ENCODE measurements around the gene GALNT6. TPM values are rescaled to one million over a fixed set of nuclear protein-coding genes. Genes with fewer than 3 reads are reported as not detected.
"Not testable (repeated sequence)": the region's sequence is repeated elsewhere in the genome, so short reads cannot be mapped to it uniquely, and the experiment has no call there.

The GALNT6 gene
- total RNA-seq, 1 donor from 2014 or later, result 6.3 TPM

DNA sequence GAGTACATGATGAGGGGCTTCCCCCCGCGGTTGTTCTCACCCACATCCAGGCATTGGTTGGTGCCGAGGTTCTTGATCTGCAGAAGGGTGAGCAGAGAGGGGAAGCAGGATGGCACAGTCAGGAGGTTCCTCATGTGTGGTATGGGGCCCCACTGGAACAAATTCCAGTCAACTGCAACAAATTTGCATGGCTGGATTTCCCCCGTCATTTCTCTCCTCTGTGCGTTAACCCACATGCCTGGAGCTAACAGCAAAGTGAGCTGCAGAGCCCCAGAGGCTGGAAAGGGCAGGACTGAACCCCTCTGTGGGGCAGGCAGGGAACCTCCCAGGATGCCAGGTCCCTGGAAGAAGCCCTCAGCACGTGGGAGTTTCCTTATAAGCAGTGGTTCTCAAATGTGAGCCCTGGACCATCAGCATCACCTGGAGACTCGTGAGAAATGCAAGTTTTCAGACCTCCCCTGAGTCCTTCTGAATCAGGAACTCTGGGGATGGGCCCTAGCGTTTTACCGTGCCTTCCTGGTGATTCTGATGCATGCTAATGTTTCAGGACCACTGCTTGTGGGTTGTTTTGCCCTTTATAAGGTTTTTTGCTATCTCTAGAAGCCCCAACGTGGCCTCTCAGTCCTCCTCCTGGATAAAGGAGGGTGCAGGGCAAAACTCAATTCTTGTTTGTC is 33.7 kb downstream of the GALNT6 start:
- DNase-seq (ENCODE audit: low spot score), result no peak

DNA sequence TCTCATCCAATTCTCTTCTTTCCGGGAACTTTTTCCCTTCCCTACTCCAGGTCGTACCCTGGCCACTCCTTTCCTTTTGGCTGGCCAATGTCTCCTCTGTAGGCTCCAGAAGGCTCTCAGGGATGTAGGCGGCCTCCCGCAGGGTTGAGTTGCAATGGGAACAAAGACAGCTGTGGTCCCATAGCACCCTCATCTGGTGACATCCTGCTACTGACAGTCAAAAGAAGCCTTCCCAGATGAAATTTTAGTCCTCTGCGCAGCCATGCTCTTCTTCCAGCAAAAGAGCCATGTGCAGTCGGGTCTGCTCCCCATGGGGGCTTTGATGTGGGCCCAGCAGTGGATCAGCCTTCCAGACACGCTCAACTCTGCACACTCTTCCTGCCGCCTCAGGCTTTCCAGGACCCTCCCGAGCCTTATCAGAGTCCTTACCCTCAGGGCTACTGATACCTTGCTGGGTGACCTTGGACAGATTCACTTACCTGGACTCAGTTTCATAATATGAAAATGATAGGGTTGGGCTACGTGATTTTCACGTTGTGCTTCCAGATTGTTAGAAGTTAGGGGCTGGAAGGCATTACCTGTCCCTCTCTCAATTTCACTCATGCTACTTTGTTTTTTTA is 39.2 kb downstream of the GALNT6 start:
- peak; percentile 17 for DNase-seq (ENCODE audit: low spot score)

DNA sequence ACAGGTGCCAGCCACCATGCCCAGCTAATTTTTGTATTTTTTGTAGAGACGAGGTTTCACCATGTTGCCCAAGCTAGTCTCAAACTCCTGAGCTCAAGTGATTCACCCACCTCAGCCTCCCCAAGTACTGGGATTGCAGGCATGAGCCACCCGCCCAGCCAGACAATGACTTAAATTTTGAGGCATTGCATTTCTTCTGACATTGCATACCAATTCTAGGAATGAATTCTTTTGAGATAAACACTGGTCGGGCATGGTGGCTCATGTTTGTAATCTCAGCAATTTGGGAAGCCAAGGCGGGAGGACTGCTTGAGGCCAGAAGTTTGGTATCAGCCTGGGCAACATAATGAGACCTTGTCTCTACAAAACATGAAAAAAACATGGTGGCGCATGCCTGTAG is 42.2 kb downstream of the GALNT6 start:
- no peak for DNase-seq (ENCODE audit: low spot score)

DNA sequence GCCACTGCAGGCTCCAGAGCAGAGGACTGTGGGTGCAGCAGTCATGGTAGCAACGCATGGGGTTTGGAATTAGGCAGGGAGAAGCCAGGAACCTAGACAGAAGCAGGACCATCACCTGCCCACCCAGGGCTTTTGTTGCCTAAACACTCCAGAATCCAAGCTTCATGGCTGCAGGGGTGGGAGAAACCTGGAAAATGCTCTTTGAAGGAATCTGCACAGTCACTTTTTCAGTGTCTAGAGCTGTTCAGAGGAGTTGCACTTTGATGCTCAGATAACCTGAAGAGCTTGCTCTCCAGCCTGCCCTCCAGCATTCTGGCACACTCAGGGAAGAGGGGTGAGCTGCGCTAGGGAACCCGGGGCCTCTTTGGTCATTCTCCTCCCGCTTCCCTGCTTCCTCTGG is 43.1 kb downstream of the GALNT6 start:
- DNase-seq (ENCODE audit: low spot score), result no peak

DNA sequence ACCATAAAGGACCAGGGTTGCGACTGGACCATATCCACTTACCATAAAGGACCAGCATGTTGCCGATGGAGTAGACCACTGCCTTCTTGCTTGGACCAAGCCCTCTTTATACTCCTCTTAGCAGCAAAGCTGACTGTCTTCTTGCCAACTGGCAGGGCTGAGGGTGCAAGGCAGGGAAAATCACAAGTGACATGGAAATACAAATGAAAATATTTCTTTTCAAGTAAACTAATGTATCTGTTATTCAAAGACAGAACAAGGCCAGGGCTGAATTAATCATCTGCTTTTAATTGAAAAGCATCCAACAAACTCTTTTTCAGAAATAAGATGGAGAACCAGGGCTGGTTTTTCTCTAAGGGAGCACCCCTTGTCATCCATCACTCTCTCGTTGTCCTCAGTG is 44.6 kb downstream of the GALNT6 start, which contains the start of gene CELA1:
TSS of gene CELA1 (minus strand) at position 99 of the 400 bp plus-strand sequence. CDS start at position 58, 41 bp downstream.
- DNase-seq (ENCODE audit: low spot score), result no peak

DNA sequence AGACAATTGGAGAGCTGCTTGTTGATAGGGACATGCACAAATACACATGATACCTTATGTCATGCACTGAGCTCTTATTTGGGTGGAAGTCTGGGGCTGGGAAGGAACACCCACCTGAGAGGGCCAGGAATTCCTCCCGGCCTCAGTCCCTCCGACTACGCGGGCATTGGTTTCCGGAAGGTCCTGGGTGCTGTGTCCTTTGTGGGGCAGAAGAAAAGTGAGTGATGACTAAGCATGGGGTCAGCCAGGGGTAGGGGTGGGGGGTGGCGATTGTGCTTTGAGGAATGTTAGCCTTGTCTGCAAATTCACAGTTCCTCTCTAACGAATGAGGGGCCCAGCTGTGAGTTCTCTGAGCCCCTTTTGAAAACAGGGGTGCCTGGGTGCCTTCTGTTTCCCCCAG is 45.5 kb downstream of the GALNT6 start:
- no peak for DNase-seq (ENCODE audit: low spot score)

DNA sequence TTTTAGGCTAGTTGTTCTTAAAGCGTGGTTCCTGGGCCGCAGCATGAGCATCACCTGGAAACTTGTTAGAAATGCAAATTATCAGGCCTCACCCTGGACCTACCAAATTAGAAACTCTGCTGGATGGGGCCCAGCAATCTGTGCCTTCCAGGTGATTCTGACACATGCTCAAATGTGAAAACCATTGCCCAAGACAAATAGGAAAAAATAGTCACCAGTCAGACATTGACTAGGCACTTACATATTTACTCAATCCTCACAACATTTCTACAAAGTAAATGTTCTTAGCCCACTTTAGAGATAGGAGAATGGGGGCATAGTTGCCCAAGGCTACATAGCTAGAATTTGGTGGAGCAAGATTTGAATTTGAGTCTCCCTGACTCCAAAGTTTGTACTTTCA is 48.0 kb downstream of the GALNT6 start:
- DNase-seq (ENCODE audit: low spot score), result no peak

DNA sequence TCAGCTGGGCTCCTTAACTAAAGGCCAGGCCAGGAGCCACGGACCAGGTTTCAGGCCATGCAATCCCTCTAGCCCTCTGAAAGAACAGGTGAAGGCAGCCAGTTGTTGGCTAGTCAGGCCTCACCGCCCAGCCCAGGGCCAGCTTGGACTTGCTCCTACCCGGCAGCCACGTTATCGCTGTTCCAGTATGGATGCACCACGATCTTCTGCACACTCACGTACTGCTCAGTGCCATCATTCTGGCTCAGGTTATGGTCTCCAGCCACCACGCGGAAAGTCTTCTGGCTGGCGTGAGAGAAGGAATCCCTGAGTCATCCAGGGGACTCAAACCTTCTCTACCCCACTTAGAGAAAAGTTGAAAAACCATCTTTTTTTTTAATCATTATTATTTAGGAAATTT is 48.8 kb downstream of the GALNT6 start:
- no peak for DNase-seq (ENCODE audit: low spot score)

DNA sequence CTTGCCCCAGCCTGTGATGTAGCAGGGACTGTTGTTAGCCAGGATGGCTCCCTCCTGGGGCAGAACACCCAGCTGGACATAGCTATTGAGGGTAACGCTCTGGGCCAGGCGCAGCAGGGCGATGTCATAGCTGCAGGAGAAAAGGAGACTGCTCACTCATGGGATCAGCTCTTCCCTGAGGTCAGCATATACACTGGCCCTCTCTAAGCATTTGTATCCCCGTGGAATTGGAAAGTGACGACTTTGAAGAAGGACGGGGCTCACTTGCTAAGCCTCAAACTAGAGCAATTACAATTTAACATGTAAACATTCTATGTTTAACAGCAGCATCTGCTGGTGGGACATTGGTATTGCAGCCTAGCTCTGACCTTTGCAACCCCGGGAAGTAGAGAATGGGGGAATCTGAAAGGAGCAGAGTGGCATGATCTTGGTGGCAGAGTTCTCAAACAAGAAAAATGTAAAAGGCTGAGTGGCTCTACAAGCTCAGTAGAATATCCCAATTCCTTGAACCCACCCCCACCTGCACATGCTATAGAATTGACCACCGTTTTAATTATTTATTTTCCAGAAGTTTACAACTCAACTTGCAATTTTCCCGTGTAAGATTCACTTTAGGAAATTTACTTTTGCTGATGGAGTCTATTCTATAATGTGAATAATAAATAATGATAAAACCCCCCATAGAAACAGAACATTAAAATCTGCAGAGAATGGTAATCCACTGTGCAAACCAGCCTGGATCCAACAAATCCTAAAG is 49.8 kb downstream of the GALNT6 start:
- peak; percentile 78 for DNase-seq (ENCODE audit: low spot score)

DNA sequence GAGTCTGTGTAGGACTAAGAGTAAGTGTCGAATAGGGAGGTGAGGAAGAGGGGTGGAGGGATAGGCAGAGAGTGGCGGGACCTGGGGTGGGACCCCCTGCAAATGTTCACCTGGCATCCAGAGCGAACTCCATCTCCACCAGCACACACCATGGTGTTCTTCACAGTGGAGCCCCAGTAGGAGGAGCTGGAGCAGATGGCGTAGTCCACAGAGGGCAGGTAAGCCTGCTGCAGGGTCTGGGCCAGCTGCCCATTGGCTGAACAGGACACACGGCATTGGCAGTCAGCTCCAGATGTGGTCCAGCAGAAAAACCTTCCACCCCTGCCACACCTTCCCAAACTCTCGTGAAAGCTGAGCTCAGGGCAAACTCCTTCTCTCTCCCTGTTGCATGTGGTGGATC is 51.5 kb downstream of the GALNT6 start:
- no peak for DNase-seq (ENCODE audit: low spot score)

DNA sequence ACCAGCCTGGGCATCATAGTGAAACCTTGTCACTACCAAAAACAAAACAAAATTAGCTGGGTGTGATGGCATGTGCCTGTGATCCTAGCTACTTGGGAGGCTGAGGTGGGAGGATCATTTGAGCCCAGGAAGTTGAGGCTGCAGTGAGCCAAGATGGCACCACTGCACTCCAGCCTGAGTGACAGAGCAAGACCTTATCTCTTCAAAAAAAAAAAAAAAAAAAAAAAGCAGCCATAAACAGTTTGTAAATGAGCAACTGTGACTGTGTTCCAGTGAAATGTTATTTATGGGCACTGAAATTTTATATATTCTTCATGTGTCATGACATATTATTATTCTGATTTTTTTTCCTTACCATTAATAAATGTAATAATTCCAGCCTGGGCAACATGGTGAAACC is 53.9 kb downstream of the GALNT6 start:
- DNase-seq (ENCODE audit: low spot score), result not testable (repeated sequence)

DNA sequence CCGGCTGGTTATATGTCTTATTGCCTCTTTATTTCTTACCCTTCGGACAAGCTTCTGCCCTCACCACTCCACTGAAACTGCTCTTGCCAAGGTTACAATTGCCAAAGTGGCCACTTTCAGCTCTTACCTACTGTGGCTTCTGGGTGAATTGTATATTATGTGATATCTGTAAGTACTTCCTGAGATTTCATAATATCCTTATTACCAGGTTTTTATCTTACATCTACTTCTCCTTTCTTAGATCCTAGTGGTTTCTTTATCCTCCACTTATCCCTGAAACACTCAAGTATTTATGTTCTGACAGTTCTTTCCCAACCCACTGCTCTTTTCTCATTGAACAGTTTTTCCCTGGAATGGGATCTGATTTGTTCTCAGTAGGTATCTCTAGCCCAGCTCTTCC is 55.3 kb downstream of the GALNT6 start:
- DNase-seq (ENCODE audit: low spot score), result no peak

DNA sequence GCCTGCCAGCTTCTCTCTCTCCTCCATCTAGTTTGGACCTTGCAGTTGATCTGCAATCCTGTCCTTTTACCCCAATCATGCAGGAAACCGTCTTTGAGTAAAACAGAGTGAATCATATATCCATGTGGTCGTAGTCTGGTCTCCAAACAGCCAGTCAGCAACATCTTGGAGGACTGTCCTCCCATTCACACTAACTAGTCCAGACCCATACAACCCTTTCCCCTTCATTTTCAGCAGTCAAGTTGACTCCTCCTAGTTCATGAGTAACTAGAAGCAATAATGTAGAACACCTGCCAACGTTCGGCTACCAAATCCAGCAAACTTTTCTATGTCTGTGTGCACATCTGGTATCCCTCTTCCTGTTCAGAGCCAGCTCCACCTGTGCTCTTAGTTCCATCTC is 56.4 kb downstream of the GALNT6 start:
- no peak for DNase-seq (ENCODE audit: low spot score)

DNA sequence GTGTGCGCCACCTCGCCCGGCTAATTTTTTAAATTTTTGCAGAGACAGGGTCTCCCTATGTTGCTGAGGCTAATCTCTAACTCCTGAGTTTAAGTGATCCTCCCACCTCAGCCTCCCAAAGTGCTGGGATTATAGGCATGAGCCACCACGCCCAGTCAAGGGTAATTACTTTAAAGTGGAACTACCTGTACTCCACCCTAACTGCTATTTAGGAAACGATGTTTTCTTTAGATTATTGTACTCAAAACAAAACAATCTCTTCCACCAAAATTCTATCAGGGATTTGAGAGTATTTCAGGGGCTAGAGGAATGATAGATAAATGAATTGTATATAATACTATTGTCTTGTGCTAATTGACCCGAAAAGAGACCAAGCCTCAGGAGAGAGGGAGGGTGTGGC is 57.7 kb downstream of the GALNT6 start:
- DNase-seq (ENCODE audit: low spot score), result no peak

DNA sequence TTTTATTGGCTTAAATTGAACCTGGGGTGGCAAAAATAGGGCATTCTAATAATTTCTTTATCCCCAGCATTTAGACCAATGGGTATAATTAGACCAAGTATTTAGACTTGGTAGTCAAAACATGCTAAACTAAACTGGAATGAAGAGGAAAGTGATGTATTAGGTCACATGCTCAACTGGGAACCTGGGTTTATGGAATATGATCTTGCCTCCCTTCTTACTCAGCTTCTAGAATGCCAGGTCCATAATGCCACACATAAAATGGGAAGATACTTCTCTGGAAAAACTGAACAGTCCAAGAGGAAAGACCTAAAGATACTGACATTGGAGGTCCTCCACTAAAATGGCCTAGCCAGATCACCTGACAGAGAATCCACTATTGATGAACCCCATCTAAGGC is 61.0 kb downstream of the GALNT6 start:
- no peak for DNase-seq (ENCODE audit: low spot score)

DNA sequence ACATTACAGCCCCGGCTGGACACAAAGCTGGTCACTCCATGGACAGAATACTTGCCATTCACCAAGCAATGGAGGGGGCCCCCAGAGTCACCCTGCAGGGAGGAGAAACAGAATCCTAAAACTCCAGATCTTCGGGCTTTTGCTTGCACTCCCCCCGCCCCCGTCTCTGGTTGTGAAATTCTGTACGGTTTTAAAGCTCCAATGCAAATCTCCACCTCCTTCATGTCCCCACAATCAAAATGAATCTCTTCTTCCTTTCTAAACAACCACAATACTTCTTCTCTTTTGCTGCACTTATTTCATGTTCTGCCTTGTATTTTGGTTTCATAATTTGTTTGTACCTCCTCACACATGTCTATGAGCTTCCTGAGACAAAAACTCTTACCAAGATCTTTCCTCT is 61.5 kb downstream of the GALNT6 start:
- no peak for DNase-seq (ENCODE audit: low spot score)

DNA sequence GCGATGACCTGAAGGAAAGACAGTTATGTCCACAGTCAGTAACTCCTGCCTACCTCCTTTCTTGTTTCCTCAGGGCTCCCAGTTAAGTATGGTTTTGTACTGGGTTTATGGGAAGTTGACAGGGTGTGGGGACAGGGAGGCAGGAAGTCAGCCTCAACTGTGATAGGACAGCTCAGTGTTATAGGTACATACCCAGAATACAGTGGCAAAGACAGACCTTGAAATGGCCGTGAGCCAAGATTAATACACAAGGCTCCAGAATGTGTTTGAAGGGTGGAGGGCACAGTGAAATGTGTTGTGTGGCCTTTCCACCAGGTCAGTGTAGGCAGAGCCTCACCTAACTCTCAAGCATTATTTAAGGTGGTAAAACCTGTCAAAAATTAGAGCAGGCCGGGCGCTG is 62.6 kb downstream of the GALNT6 start:
- DNase-seq (ENCODE audit: low spot score), result no peak

DNA sequence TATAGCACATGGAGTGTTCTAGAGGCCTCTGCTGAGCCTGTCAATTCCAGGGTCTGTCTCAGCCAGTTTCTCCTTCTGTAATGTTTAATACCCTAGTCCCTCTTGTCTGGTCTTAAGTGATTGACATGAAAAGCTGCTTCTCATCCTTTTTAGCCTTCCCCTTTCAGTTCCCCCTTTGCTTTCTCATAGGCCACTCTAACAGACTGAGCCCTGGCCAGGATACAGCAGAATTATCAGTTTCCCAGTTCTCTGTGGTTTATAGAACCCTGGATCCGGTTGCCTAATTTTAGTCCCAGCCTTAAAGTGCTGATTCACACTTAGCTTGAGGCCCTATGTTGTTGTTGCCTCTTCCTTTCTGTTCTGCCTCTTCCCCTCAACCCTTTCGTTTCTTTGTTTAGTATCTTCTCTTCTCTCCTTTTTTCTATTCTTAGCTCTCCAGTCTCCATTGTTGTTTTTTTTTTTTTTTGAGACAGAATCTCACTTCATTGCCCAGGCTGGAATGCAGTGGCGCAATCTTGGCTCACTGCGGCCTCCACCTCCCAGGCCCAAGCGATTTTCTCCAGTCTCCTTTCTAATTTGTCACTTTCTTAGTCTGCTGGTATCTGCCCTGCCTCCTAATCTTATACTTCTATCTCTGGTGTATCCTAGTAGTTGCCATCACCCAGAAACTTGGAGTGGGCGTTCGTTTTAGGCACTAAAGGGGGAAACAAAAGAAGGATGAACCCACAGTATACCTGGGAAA is 64.3 kb downstream of the GALNT6 start:
- peak; percentile 66 for DNase-seq (ENCODE audit: low spot score)

DNA sequence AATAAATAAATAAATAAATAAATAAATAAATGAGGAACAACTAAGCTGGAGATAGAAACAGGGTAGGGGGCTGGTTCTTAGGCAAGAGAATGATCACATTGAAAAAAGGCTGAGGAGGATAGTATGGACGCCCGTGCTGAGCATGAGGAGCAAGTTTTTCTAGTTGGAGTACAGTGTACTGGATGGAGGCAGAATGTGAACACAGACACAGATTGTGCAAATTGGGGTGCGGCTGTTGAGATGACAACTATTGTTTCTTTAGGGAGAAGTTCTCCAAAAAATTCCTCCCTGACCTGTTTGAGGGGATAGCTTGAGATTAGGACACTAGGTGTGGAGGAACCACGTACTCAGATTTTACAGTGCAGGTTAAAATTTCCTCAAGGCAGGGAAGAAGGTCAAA is 66.3 kb downstream of the GALNT6 start:
- DNase-seq (ENCODE audit: low spot score), result no peak

DNA sequence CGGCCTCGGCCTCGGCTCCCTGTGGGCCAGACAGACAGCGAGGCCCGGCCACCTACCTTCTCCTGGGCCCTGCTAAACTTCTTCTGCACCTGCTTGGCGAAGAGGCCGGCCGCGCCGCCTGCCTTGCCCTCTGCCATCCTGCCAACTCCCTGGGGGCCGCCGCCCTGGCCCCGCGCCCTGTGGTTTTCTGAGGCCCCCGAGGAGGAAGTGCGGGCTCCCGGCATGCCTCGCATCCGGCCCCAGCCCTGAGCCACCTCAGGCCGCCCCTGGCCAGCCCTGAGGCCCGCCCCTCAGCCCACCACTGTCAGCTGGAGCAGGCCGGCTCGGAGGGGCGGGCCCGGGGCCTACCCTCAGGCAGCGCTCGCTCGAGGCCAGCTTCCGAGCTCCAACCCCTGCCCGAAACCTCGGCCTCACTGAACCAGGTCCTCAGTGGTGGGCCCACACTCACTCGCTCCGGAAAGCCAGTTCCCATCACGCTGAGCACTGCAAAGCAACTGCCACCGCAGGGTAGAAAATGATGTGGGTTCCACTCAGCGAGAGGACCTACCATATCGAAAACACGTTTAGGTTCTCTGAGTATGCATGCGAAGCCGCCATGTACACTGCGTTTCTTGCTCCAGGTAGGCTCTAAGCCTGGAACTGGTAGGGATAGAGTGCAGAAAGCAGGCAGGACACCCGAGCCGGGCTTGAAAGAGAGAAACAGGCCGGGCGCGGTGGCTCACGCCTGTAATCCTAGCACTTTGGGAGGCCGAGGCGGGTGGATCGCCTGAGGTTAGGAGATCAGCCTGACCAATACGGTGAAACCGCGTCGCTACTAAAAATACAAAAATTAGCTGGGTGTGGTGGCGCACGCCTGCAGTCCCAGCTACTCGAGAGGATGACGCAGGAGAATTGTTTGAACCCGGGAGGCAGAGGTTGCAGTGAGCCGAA is 67.0 kb downstream of the GALNT6 start, which contains the start of gene BIN2:
TSS of gene BIN2 (minus strand) at position 209 of the 930 bp plus-strand sequence. CDS start at position 137, 72 bp downstream.
- no peak for DNase-seq (ENCODE audit: low spot score)

Measured in umbilical cord (tissue), 2 donors.